Liver (tissue), 9 donors: ENCODE data around the gene PARK7. TPM values are rescaled to one million over a fixed set of nuclear protein-coding genes. Genes with fewer than 3 reads are reported as not detected.
A peak's percentile ranks its signal among the peaks of the same experiment; 100 is the strongest.
"Not testable (repeated sequence)": the region's sequence is repeated elsewhere in the genome, so short reads cannot be mapped to it uniquely, and the experiment has no call there.

ENCODE experiments used
- DNase-seq: peaks from one replicate; pipeline ENCODE4 v3.0.0-alpha.2; 2017; ENCODE audit warnings: low spot score
- H3K27ac ChIP-seq, 2 donors: one replicate each; pipeline ENCODE4 v1.7.0; 2013; ENCODE audit warnings: inconsistent platforms in 2 of 2, low read length in 2 of 2, control low read depth in 1 of 2, low read depth in 1 of 2, mild to moderate bottlenecking in 1 of 2
- H3K27me3 ChIP-seq, 4 donors: one replicate each; pipeline versions ENCODE4 v1.6.1 to v1.7.0; 2013; ENCODE audit warnings: low read length in 3 of 4, inconsistent platforms in 1 of 4, mild to moderate bottlenecking in 1 of 4, moderate library complexity in 1 of 4; ENCODE audit not compliant: control insufficient read depth in 4 of 4, insufficient read depth in 4 of 4
- H3K36me3 ChIP-seq, 4 donors: one replicate each; pipeline versions ENCODE4 v1.6.1 to v1.7.0; 2013; ENCODE audit warnings: low read length in 3 of 4, mild to moderate bottlenecking in 3 of 4, low read depth in 1 of 4, moderate library complexity in 1 of 4; ENCODE audit not compliant: control insufficient read depth in 4 of 4, insufficient read depth in 3 of 4
- H3K4me1 ChIP-seq, 4 donors: one replicate each; pipeline versions ENCODE4 v1.6.1 to v1.7.0; 2013; ENCODE audit warnings: low read length in 3 of 4, mild to moderate bottlenecking in 3 of 4, moderate library complexity in 1 of 4; ENCODE audit not compliant: control insufficient read depth in 4 of 4, insufficient read depth in 4 of 4
- H3K4me3 ChIP-seq, 3 donors: one replicate each; pipeline versions ENCODE4 v1.6.1 to v1.7.0; 2013; ENCODE audit warnings: low read length in 3 of 3, control low read depth in 1 of 3, low read depth in 1 of 3, mild to moderate bottlenecking in 1 of 3
- H3K9ac ChIP-seq, 2 donors: one replicate each; pipeline ENCODE4 v1.7.0; 2013; ENCODE audit warnings: low read length in 2 of 2, mild to moderate bottlenecking in 2 of 2, moderate library complexity in 2 of 2, control low read depth in 1 of 2, low read depth in 1 of 2
- H3K9me3 ChIP-seq, 4 donors: one replicate each; pipeline versions ENCODE4 v1.6.1 to v1.7.0; 2013; ENCODE audit warnings: low read length in 3 of 4; ENCODE audit not compliant: control insufficient read depth in 4 of 4
- EGR1 ChIP-seq, 2 donors: IDR thresholded peaks; 2 replicates each; pipeline ENCODE4 v1.6.1; 2016 to 2018; ENCODE audit warnings: antibody characterized with exemption in 2 of 2, low read depth in 2 of 2
- FOXA1 ChIP-seq: IDR thresholded peaks from 2 replicates; pipeline ENCODE4 v1.6.1; 2016; ENCODE audit warnings: antibody characterized with exemption
- FOXA2 ChIP-seq: IDR thresholded peaks from 2 replicates; pipeline ENCODE4 v1.6.1; 2016; ENCODE audit warnings: antibody characterized with exemption
- GABPA ChIP-seq, 2 donors: IDR thresholded peaks in 1 of 2; conservative IDR thresholded peaks in 1 of 2; 2 replicates each; pipeline ENCODE4 v1.6.1; 2016; ENCODE audit warnings: antibody characterized with exemption in 2 of 2, mild to moderate bottlenecking in 1 of 2, moderate library complexity in 1 of 2
- HNF4A ChIP-seq, 2 donors: conservative IDR thresholded peaks; 2 replicates each; pipeline ENCODE4 v1.6.1; 2016; ENCODE audit warnings: antibody characterized with exemption in 2 of 2, mild to moderate bottlenecking in 2 of 2
- HNF4G ChIP-seq: IDR thresholded peaks from 2 replicates; pipeline ENCODE4 v1.6.1; 2016; ENCODE audit warnings: antibody characterized with exemption
- NR2F2 ChIP-seq: IDR thresholded peaks from 2 replicates; pipeline ENCODE4 v1.6.1; 2016; ENCODE audit warnings: antibody characterized with exemption
- RAD21 ChIP-seq, 2 donors: IDR thresholded peaks; 2 replicates each; pipeline ENCODE4 v1.6.1; 2016; ENCODE audit warnings: antibody characterized with exemption in 2 of 2, mild to moderate bottlenecking in 2 of 2
- SP1 ChIP-seq: IDR thresholded peaks from 2 replicates; pipeline ENCODE4 v1.6.1; 2018; ENCODE audit warnings: antibody characterized with exemption, mild to moderate bottlenecking
- TAF1 ChIP-seq: conservative IDR thresholded peaks from 2 replicates; pipeline ENCODE4 v1.6.1; 2016; ENCODE audit warnings: antibody characterized with exemption, mild to moderate bottlenecking
- YY1 ChIP-seq: IDR thresholded peaks from 2 replicates; pipeline ENCODE4 v1.6.1; 2016; ENCODE audit warnings: antibody characterized with exemption, mild to moderate bottlenecking
- WGBS: extraction: QIAGEN DNeasy Blood & Tissue Kit; methylation state at CpG from one replicate; pipeline ENCODE4 v1.1.7; 2013; 5-methylcytosine and 5-hydroxymethylcytosine counted together
- polyA plus RNA-seq, 2 donors: library from polyadenylated mRNA; stranded (reverse) in 1 of 2; unstranded in 1 of 2; fragments of 200-250 nt in 1 of 2; fragments of >200 nt in 1 of 2; fragmentation: Nextera tagmentation in 1 of 2; extraction: Ambion mirVana in 1 of 2; gene quantifications; one replicate each; pipeline versions ENCODE4 v1.2.1 to v1.2.3, GENCODE V29; 2013 to 2015
- total RNA-seq, 2 donors: library from RNA; depleted of rRNA; stranded (reverse); fragments of >200 nt; gene quantifications; one replicate each; pipeline ENCODE4 v1.2.3, GENCODE V29; 2014
- TF ChIP-seq, protein P1 (sequence below): IDR thresholded peaks from 2 replicates; pipeline ENCODE4 v1.6.1; 2016; ENCODE audit warnings: antibody characterized with exemption
- TF ChIP-seq, protein P2 (sequence below): IDR thresholded peaks from 2 replicates; pipeline ENCODE4 v1.6.1; 2016; ENCODE audit warnings: antibody characterized with exemption
- TF ChIP-seq, protein P3 (sequence below): IDR thresholded peaks from 2 replicates; pipeline ENCODE4 v1.6.1; 2016; ENCODE audit warnings: antibody characterized with exemption
- donor health status: healthy.
- donor health status: healthy.
- donor health status: healthy.
- donor health status: healthy.
- donor health status: healthy.

The PARK7 gene
- total and polyA plus RNA-seq, 4 donors = 107 to 297 (median 181) TPM

DNA sequence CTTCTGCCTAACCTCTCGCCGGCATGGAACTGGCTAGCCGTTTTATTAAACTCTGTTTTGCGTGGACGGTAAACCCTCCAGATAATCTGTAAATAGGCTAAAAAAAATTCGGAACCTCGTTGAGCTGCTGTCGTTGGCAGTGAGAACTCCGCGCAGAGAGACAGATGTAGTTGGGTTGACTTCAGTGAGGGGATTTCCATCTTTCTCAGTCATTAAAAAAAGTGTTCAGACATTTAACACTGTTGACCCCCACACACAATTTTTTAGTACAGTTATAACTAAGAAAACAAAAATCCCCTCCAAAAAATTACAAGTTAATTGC is 464 bp downstream of the PARK7 start:
- WGBS = under 1% methylated on average over 10 of the region's 10 CpGs
- no peaks in the 10 kb centered on the region for H3K27me3 ChIP-seq
- peaks cover 3 to 26% (median 18%) of the 10 kb centered on the region in 4 donors for H3K4me1 ChIP-seq
- H3K9me3 ChIP-seq = no peaks in the 10 kb centered on the region
- H3K36me3 ChIP-seq = peaks cover 7 to 32% (median 18%) of the 10 kb centered on the region in 4 donors
- peak overlapping the region; percentile 72 to 96 (median 88) for H3K4me3 ChIP-seq
- H3K9ac ChIP-seq = peak overlapping the region; percentile 85 to 98
- DNase-seq = no peak
- peak overlapping the region; percentile 84 to 98 for H3K27ac ChIP-seq
- TF ChIP-seq NR2F2 = no peak

DNA sequence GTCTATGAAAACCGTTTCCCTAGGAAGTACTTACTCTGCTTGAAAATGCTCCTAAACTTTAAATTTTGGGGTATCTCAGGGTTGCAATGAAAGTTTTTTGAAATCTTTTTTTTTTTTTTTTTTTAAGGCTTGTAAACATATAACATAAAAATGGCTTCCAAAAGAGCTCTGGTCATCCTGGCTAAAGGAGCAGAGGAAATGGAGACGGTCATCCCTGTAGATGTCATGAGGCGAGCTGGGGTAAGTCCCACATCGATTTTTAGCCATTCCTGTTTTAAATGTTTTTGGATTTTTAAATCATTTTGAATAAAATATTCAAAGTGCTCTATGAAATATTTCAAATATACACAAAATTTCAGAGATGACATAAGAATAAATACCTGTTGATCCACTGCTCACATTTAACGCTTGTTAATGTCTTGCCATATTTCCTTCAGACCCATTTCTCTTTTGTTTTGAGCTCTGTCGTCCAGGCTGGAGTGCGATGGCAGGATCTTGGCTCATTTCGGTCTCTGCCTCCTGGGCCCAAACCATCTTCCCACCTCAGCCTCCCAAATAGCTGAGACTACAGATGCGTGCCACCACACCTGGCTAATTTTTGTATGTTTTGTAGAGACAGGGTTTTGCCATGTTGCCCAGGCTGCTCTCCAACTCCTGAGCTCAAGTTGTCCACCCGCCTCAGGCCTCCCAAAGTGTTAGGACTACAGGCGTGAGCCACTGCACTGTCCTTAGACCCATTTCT is 1.3 kb downstream of the PARK7 start:
- peak overlapping the region in 1 of 2 donors; percentile 98 for H3K27ac ChIP-seq
- peaks cover 5 to 35% (median 19%) of the 10 kb centered on the region in 4 donors for H3K36me3 ChIP-seq
- peaks cover 3 to 33% (median 26%) of the 10 kb centered on the region in 4 donors for H3K4me1 ChIP-seq
- H3K27me3 ChIP-seq = no peaks in the 10 kb centered on the region
- H3K4me3 ChIP-seq = peak overlapping the region in 2 of 3 donors; percentile 72 to 88
- WGBS = 91% methylated on average over 11 of the region's 11 CpGs
- TF ChIP-seq YY1 = no peak
- no peak for TF ChIP-seq EGR1 (IDR thresholded peaks at IDR 0.05; ENCODE audit: low read depth in 2 of 2)
- no peak for TF ChIP-seq TAF1
- TF ChIP-seq, protein P1, sequence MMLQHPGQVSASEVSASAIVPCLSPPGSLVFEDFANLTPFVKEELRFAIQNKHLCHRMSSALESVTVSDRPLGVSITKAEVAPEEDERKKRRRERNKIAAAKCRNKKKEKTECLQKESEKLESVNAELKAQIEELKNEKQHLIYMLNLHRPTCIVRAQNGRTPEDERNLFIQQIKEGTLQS = no peak
- TF ChIP-seq GABPA (IDR thresholded peaks at IDR 0.05 in 1 of 2, conservative IDR thresholded peaks at IDR 0.05 in 1 of 2) = no peak
- TF ChIP-seq SP1 = no peak
- no peak for TF ChIP-seq FOXA2
- no peak for TF ChIP-seq FOXA1
- no peak for TF ChIP-seq NR2F2
- DNase-seq = no peak
- no peaks in the 10 kb centered on the region for H3K9me3 ChIP-seq
- peak overlapping the region; percentile 85 to 98 for H3K9ac ChIP-seq

DNA sequence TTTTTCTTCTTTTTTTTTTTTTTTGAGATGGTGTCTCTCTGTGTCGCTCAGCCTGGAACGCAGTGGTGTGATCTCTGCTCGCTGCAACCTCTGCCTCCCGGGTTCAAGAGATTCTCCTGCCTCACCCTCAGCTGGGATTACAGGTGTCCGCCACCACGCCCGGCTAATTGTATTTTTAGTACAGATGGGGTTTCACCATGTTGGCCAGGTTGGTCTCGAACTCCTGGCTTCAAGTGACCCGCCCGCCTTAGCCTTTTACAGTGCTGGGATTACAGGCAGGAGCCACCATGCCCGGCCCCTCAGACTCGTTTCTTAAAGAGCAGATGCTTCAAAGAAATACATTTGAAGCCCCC is 1.8 kb downstream of the PARK7 start:
- not testable (repeated sequence) for H3K9ac ChIP-seq, H3K27ac ChIP-seq, H3K4me3 ChIP-seq, H3K9me3 ChIP-seq, H3K27me3 ChIP-seq, DNase-seq
- Histone ChIP-seq H3K4me1 (peaks cover 3 to 33% (median 26%) of the 10 kb centered on the region in 4 donors), H3K36me3 (peaks cover 5 to 35% (median 19%) of the 10 kb centered on the region in 4 donors)
- WGBS = 97% methylated on average over 12 of the region's 12 CpGs

DNA sequence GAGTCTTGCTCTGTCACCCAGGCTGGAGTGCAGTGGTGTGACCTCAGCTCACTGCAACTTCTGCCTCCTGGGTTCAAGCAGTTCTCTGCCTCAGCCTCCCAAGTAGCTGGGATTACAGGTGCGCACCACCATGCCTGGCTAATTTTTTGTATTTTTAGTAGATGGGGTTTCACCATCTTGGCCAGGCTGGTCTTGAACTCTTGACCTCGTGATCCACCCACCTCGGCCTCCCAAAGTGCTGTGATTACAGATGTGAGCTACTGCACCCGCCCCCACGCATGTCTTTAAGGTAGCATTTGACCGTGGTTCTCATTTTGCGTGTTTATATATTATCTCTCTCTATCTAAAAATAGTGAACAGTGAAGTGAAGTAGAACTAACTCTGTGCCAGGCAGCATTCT is 2.3 kb downstream of the PARK7 start:
- 89% methylated on average over 7 of the region's 7 CpGs for WGBS
- not testable (repeated sequence) for DNase-seq

DNA sequence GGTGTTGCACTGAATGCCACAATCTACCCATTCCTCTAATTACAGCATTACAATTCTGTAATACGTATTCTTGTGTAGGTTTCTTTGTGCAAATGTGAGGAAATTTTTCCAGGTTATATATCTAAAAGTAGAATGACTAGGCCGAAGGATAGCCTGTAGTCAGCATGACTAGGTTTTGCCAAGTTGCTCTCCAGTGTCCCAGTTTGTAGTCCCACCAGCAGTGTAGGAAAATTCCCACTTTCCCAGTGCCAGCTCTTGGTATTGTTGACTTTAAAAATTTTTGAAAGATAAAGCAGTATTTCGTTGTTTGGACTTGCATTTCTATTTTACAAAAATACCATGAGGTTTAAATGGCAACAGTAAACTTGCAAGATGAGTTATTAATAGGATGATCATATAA is 3.0 kb downstream of the PARK7 start:
- Histone ChIP-seq H3K4me3 (no peak overlapping the region), H3K9ac (no peak overlapping the region), H3K27ac (no peak overlapping the region), H3K9me3 (no peaks in the 10 kb centered on the region), H3K4me1 (peaks cover 2 to 31% (median 25%) of the 10 kb centered on the region in 4 donors), H3K27me3 (no peaks in the 10 kb centered on the region), H3K36me3 (peaks cover 6 to 40% (median 26%) of the 10 kb centered on the region in 4 donors)
- no peak for DNase-seq
- WGBS = 90% methylated on average over 3 of the region's 3 CpGs
- TF ChIP-seq, protein P2, sequence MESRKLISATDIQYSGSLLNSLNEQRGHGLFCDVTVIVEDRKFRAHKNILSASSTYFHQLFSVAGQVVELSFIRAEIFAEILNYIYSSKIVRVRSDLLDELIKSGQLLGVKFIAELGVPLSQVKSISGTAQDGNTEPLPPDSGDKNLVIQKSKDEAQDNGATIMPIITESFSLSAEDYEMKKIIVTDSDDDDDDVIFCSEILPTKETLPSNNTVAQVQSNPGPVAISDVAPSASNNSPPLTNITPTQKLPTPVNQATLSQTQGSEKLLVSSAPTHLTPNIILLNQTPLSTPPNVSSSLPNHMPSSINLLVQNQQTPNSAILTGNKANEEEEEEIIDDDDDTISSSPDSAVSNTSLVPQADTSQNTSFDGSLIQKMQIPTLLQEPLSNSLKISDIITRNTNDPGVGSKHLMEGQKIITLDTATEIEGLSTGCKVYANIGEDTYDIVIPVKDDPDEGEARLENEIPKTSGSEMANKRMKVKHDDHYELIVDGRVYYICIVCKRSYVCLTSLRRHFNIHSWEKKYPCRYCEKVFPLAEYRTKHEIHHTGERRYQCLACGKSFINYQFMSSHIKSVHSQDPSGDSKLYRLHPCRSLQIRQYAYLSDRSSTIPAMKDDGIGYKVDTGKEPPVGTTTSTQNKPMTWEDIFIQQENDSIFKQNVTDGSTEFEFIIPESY = no peak
- TF ChIP-seq, protein P1 = no peak
- TF ChIP-seq EGR1 (IDR thresholded peaks at IDR 0.05; ENCODE audit: low read depth in 2 of 2) (no peak), GABPA (IDR thresholded peaks at IDR 0.05 in 1 of 2, conservative IDR thresholded peaks at IDR 0.05 in 1 of 2) (no peak), HNF4G (no peak), TAF1 (no peak), HNF4A (conservative IDR thresholded peaks at IDR 0.05) (no peak), YY1 (no peak), RAD21 (IDR thresholded peaks at IDR 0.05) (no peak), FOXA1 (no peak), NR2F2 (no peak)
- TF ChIP-seq, protein P3, sequence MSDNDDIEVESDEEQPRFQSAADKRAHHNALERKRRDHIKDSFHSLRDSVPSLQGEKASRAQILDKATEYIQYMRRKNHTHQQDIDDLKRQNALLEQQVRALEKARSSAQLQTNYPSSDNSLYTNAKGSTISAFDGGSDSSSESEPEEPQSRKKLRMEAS = no peak

More for the DNA sequence above, 2.3 kb downstream of the PARK7 start:
- H3K4me3 ChIP-seq, H3K9me3 ChIP-seq, H3K27me3 ChIP-seq, H3K9ac ChIP-seq, H3K27ac ChIP-seq: not testable (repeated sequence)
- Histone ChIP-seq H3K4me1 (peaks cover 3 to 33% (median 25%) of the 10 kb centered on the region in 4 donors), H3K36me3 (peaks cover 5 to 36% (median 21%) of the 10 kb centered on the region in 4 donors)
